ENCODE results near the gene ZNF771.

ZNF771 gene

GRCh38 chr16:30368122-30368791 lies 39.1 kb upstream of the ZNF771 start:
- TF ChIP-seq POLR2AphosphoS5 (IDR thresholded peaks at IDR 0.05; ENCODE audit: low read depth, low read length): no peak
- TF ChIP-seq REST (IDR thresholded peaks at IDR 0.05; ENCODE audit: insufficient read depth in 1 of 2, low read depth in 2 of 2, low read length in 2 of 2): no peak
- TF ChIP-seq TAF1 (IDR thresholded peaks at IDR 0.05; ENCODE audit: borderline replicate concordance, insufficient read depth, low read length): no peak
- TF ChIP-seq SIN3A (IDR thresholded peaks at IDR 0.05; ENCODE audit: borderline replicate concordance, insufficient read depth, low read length): no peak
- TF ChIP-seq FOXP2 (optimal IDR thresholded peaks at IDR 0.05; ENCODE audit: borderline replicate concordance, extremely low read depth, extremely low read length, insufficient read depth): no peak

GRCh38 chr16:30368792-30369090 lies 38.7 kb upstream of the ZNF771 start:
- TF ChIP-seq TAF1 (IDR thresholded peaks at IDR 0.05; ENCODE audit: borderline replicate concordance, insufficient read depth, low read length) (no peak), FOXP2 (optimal IDR thresholded peaks at IDR 0.05; ENCODE audit: borderline replicate concordance, extremely low read depth, extremely low read length, insufficient read depth) (no peak), REST (IDR thresholded peaks at IDR 0.05; ENCODE audit: insufficient read depth in 1 of 2, low read depth in 2 of 2, low read length in 2 of 2) (no peak), SIN3A (IDR thresholded peaks at IDR 0.05; ENCODE audit: borderline replicate concordance, insufficient read depth, low read length) (no peak), POLR2AphosphoS5 (IDR thresholded peaks at IDR 0.05; ENCODE audit: low read depth, low read length) (no peak)

GRCh38 chr16:30369091-30369937 lies 38.1 kb upstream of the ZNF771 start:
- TF ChIP-seq SIN3A (IDR thresholded peaks at IDR 0.05; ENCODE audit: borderline replicate concordance, insufficient read depth, low read length) (no peak), REST (IDR thresholded peaks at IDR 0.05; ENCODE audit: insufficient read depth in 1 of 2, low read depth in 2 of 2, low read length in 2 of 2) (no peak), FOXP2 (optimal IDR thresholded peaks at IDR 0.05; ENCODE audit: borderline replicate concordance, extremely low read depth, extremely low read length, insufficient read depth) (no peak), POLR2AphosphoS5 (IDR thresholded peaks at IDR 0.05; ENCODE audit: low read depth, low read length) (no peak), TAF1 (IDR thresholded peaks at IDR 0.05; ENCODE audit: borderline replicate concordance, insufficient read depth, low read length) (no peak)

GRCh38 chr16:30369938-30370455 lies 37.4 kb upstream of the ZNF771 start:
- peak; percentile 36; the same call in 1 of the 2 replicates for TF ChIP-seq TAF1 (IDR thresholded peaks at IDR 0.05; ENCODE audit: borderline replicate concordance, insufficient read depth, low read length)
- TF ChIP-seq SIN3A (IDR thresholded peaks at IDR 0.05; ENCODE audit: borderline replicate concordance, insufficient read depth, low read length): no peak

GRCh38 chr16:30370456-30371247 lies 36.8 kb upstream of the ZNF771 start, which contains the start of gene TBC1D10B:
Gene TBC1D10B (minus strand): TSS chr16:30370494. CDS start chr16:30370183, 311 bp downstream.
- TF ChIP-seq POLR2AphosphoS5 (IDR thresholded peaks at IDR 0.05; ENCODE audit: low read depth, low read length) (no peak; the same call in 1 of the 2 replicates), REST (IDR thresholded peaks at IDR 0.05; ENCODE audit: insufficient read depth in 1 of 2, low read depth in 2 of 2, low read length in 2 of 2) (no peak), SIN3A (IDR thresholded peaks at IDR 0.05; ENCODE audit: borderline replicate concordance, insufficient read depth, low read length) (no peak), TAF1 (IDR thresholded peaks at IDR 0.05; ENCODE audit: borderline replicate concordance, insufficient read depth, low read length) (no peak), FOXP2 (optimal IDR thresholded peaks at IDR 0.05; ENCODE audit: borderline replicate concordance, extremely low read depth, extremely low read length, insufficient read depth) (no peak)
